ENCODE results near the gene BCAP29. TPM values are rescaled to one million over a fixed set of nuclear protein-coding genes. Genes with fewer than 3 reads are reported as not detected.

The BCAP29 gene
- total RNA-seq, 4 donors from 2014 or later, result 112 to 147 (median 131) TPM

- no peak for TF ChIP-seq CTCF (IDR thresholded peaks at IDR 0.05; ENCODE audit: low read depth)
Observed at GRCh38 chr7:107627002-107627401, 47.0 kb downstream of the BCAP29 start.

- TF ChIP-seq CTCF (IDR thresholded peaks at IDR 0.05; ENCODE audit: low read depth), result no peak
Observed at GRCh38 chr7:107628461-107629064, 48.5 kb downstream of the BCAP29 start.

- no peak for TF ChIP-seq CTCF (IDR thresholded peaks at IDR 0.05; ENCODE audit: low read depth)
Observed at GRCh38 chr7:107630342-107630741, 50.3 kb downstream of the BCAP29 start.

GRCh38 chr7:107631588-107632491 lies 51.8 kb downstream of the BCAP29 start:
- TF ChIP-seq CTCF (IDR thresholded peaks at IDR 0.05; ENCODE audit: low read depth), result no peak

- TF ChIP-seq CTCF (IDR thresholded peaks at IDR 0.05; ENCODE audit: low read depth), result no peak
Observed at GRCh38 chr7:107632492-107632865, 52.4 kb downstream of the BCAP29 start.

- no peak for TF ChIP-seq CTCF (IDR thresholded peaks at IDR 0.05; ENCODE audit: low read depth)
Observed at GRCh38 chr7:107638594-107638993, 58.5 kb downstream of the BCAP29 start.

GRCh38 chr7:107641676-107642075 lies 61.6 kb downstream of the BCAP29 start:
- no peak for TF ChIP-seq CTCF (IDR thresholded peaks at IDR 0.05; ENCODE audit: low read depth)
